Trophoblast cell (in vitro differentiated cells and primary cell): ENCODE data around the gene TBX6.
A peak's percentile ranks its signal among the peaks of the same experiment; 100 is the strongest.

ENCODE experiments used
- DNase-seq, 2 donors: peaks; one replicate each; pipeline ENCODE4 v3.0.0-alpha.2; 2016
- H2AFZ ChIP-seq: 2 replicates; pipeline ENCODE4 v1.6.1; 2013; ENCODE audit warnings: low read length, moderate library complexity, mild to moderate bottlenecking; ENCODE audit not compliant: insufficient read depth, poor library complexity
- H2AK5ac ChIP-seq: 2 replicates; pipeline ENCODE4 v1.6.1; 2013; ENCODE audit warnings: mild to moderate bottlenecking, low read length
- H2BK120ac ChIP-seq: 2 replicates; pipeline ENCODE4 v1.6.1; 2013; ENCODE audit warnings: low read length, mild to moderate bottlenecking, moderate library complexity; ENCODE audit not compliant: insufficient read depth, poor library complexity
- H2BK12ac ChIP-seq: 2 replicates; pipeline ENCODE4 v1.6.1; 2013; ENCODE audit warnings: mild to moderate bottlenecking, low read length, moderate library complexity
- H2BK5ac ChIP-seq: 2 replicates; pipeline ENCODE4 v1.6.1; 2013; ENCODE audit warnings: low read length, low read depth, moderate library complexity, mild to moderate bottlenecking; ENCODE audit not compliant: poor library complexity
- H3K14ac ChIP-seq: 2 replicates; pipeline ENCODE4 v1.6.1; 2013; ENCODE audit warnings: mild to moderate bottlenecking, low read length
- H3K18ac ChIP-seq: 2 replicates; pipeline ENCODE4 v1.6.1; 2013; ENCODE audit warnings: mild to moderate bottlenecking, low read length
- H3K23ac ChIP-seq: 2 replicates; pipeline ENCODE4 v1.6.1; 2013; ENCODE audit warnings: low read length
- H3K27ac ChIP-seq: 2 replicates; pipeline ENCODE4 v1.5.1; 2013; ENCODE audit warnings: low read depth, mild to moderate bottlenecking, inconsistent platforms, low read length, moderate library complexity
- H3K27me3 ChIP-seq: 2 replicates; pipeline ENCODE4 v1.6.1; 2013; ENCODE audit warnings: inconsistent platforms, mild to moderate bottlenecking, low read length, moderate library complexity; ENCODE audit not compliant: insufficient read depth
- H3K36me3 ChIP-seq, 2 experiments: 1 replicate in 1 of 2; 2 replicates in 1 of 2; pipeline ENCODE4 v1.6.1; 2013; ENCODE audit warnings: low read length in 2 of 2, mild to moderate bottlenecking in 2 of 2, moderate library complexity in 1 of 2; ENCODE audit not compliant: insufficient read depth in 2 of 2, control insufficient read depth in 1 of 2
- H3K4ac ChIP-seq: 2 replicates; pipeline ENCODE4 v1.6.1; 2013; ENCODE audit warnings: low read depth, mild to moderate bottlenecking, low read length, moderate library complexity
- H3K4me1 ChIP-seq, 2 experiments: 1 replicate in 1 of 2; 2 replicates in 1 of 2; pipeline ENCODE4 v1.6.1; 2013; ENCODE audit warnings: low read length in 2 of 2, mild to moderate bottlenecking in 2 of 2, moderate library complexity in 1 of 2; ENCODE audit not compliant: insufficient read depth in 2 of 2, control insufficient read depth in 1 of 2
- H3K4me2 ChIP-seq: 2 replicates; pipeline ENCODE4 v1.6.1; 2013; ENCODE audit warnings: inconsistent platforms, mild to moderate bottlenecking, low read length, moderate library complexity
- H3K4me3 ChIP-seq: 2 replicates; pipeline ENCODE4 v1.5.1; 2013; ENCODE audit warnings: mild to moderate bottlenecking, low read depth, low read length, inconsistent platforms
- H3K79me1 ChIP-seq: one replicate; pipeline ENCODE4 v1.6.1; 2013; ENCODE audit warnings: low read length
- H3K79me2 ChIP-seq: 2 replicates; pipeline ENCODE4 v1.6.1; 2013; ENCODE audit warnings: low read length, mild to moderate bottlenecking; ENCODE audit not compliant: control insufficient read depth, insufficient read depth, poor library complexity
- H3K9ac ChIP-seq: 2 replicates; pipeline ENCODE4 v1.6.1; 2013; ENCODE audit warnings: mild to moderate bottlenecking, low read length
- H3K9me3 ChIP-seq: 2 replicates; pipeline ENCODE4 v1.6.1; 2013; ENCODE audit warnings: low read depth, mild to moderate bottlenecking, control low read depth, inconsistent platforms, low read length; ENCODE audit not compliant: insufficient read depth
- H4K12ac ChIP-seq: 2 replicates; pipeline ENCODE4 v1.6.1; 2013; ENCODE audit warnings: low read depth, mild to moderate bottlenecking, low read length, moderate library complexity
- H4K8ac ChIP-seq: 2 replicates; pipeline ENCODE4 v1.6.1; 2013; ENCODE audit warnings: low read depth, mild to moderate bottlenecking, low read length, moderate library complexity
- H4K91ac ChIP-seq: one replicate; pipeline ENCODE4 v1.6.1; 2013; ENCODE audit warnings: low read depth, mild to moderate bottlenecking, low read length, moderate library complexity
- WGBS: extraction: QIAGEN DNeasy Blood & Tissue Kit; methylation state at CpG from one replicate; pipeline ENCODE4 v1.1.7; 2013; ENCODE audit warnings: missing lambda C conversion rate; ENCODE audit not compliant: insufficient read length, insufficient coverage; ENCODE audit errors: extremely low coverage; 5-methylcytosine and 5-hydroxymethylcytosine counted together

Gene TBX6

DNA sequence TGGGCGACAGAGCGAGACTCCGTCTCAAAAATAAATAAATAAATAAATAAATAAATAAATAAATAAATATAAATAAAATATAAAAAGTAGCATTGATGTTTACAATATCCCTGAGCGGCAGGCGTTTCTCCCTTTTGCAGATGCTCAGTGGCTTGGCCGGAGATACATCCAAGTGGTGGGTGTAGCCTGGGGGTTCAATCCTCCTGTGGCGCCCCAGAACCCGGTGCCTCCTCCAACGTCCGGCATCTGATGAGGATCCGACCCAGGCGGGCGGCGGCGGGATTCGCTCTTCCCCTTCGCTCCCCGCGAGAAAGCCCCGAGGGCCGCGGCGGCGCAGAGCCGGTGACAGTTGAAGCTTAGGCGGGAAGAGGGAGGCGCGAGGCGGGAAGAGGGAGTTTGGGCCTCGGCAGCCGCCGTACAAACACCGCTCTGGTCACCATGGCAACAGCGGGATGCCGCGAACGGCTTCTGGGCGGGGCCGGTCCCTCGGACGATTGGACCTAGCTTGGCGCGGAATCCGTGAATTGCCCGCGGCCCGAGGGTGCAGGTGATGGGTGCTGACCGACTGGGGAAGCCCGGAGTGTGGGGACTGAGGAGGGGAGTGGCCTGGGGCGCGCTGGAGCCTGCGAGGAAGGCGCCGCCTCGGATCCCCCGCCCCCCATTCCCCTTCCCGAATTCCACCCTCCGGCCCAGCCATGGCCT is 38.9 kb downstream of the TBX6 start:
- Histone ChIP-seq H3K4me2 (peak overlapping the region; percentile 98), H2BK5ac (no peak overlapping the region), H3K18ac (peak overlapping the region; percentile 92), H3K36me3 (no peaks in the 10 kb centered on the region), H3K23ac (no peak overlapping the region), H3K4ac (peak overlapping the region; percentile 46), H2BK12ac (peak overlapping the region; percentile 61), H3K9me3 (peaks cover 3% of the 10 kb centered on the region), H4K91ac (peak overlapping the region; percentile 83), H3K79me1 (peaks cover 5% of the 10 kb centered on the region), H2BK120ac (peak overlapping the region; percentile 60), H3K9ac (peak overlapping the region; percentile 69), H3K4me3 (peak overlapping the region; percentile 73), H3K79me2 (peaks cover 2% of the 10 kb centered on the region), H2AFZ (peak overlapping the region; percentile 92), H3K4me1 (peaks cover 3 to 14% of the 10 kb centered on the region in 2 experiments), H4K8ac (peak overlapping the region; percentile 93), H3K14ac (peak overlapping the region; percentile 93), H3K27me3 (no peaks in the 10 kb centered on the region), H3K27ac (no peak overlapping the region), H4K12ac (peak overlapping the region; percentile 90), H2AK5ac (no peak overlapping the region)
- WGBS: no CpG with 5 or more reads among the region's 58 CpGs
- peak; percentile 94 to 98 for DNase-seq

DNA sequence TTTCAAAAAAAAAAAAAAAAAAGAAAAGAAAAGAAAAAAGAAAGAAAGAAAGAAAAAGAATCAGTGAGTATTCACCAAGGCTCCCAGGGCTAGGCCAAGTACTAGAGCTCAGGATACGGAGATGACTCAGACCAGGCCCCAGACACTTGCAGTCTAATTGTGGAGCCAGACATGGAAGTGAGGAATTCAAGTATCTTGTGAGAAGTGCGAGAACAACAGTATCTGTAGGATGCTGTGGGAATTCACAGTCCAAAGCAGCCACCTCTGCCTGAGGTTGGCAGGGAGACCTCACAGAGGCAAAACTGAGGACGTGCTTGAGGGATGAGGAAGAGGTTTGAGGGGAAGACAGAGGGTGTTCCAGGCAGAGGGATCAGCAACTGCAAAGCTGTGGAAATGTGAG is 40.2 kb downstream of the TBX6 start:
- peaks cover 2% of the 10 kb centered on the region for H3K79me2 ChIP-seq
- no CpG with 5 or more reads among the region's 3 CpGs for WGBS
- H4K91ac ChIP-seq: no peak overlapping the region
- no peak overlapping the region for H4K12ac ChIP-seq
- no peak overlapping the region for H3K4ac ChIP-seq
- no peak overlapping the region for H3K9ac ChIP-seq
- no peak overlapping the region for H2BK120ac ChIP-seq
- no peak overlapping the region for H2AFZ ChIP-seq
- peak overlapping the region; percentile 22 for H3K27ac ChIP-seq
- H3K4me3 ChIP-seq: no peak overlapping the region
- H2BK12ac ChIP-seq: no peak overlapping the region
- no peaks in the 10 kb centered on the region for H3K36me3 ChIP-seq
- H3K14ac ChIP-seq: no peak overlapping the region
- no peak for DNase-seq
- peaks cover 3% of the 10 kb centered on the region for H3K9me3 ChIP-seq
- H2BK5ac ChIP-seq: no peak overlapping the region
- no peak overlapping the region for H2AK5ac ChIP-seq
- peaks cover 3 to 14% of the 10 kb centered on the region in 2 experiments for H3K4me1 ChIP-seq
- H4K8ac ChIP-seq: no peak overlapping the region
- H3K4me2 ChIP-seq: no peak overlapping the region
- no peak overlapping the region for H3K18ac ChIP-seq
- H3K23ac ChIP-seq: no peak overlapping the region
- H3K27me3 ChIP-seq: no peaks in the 10 kb centered on the region
- H3K79me1 ChIP-seq: peaks cover 5% of the 10 kb centered on the region

DNA sequence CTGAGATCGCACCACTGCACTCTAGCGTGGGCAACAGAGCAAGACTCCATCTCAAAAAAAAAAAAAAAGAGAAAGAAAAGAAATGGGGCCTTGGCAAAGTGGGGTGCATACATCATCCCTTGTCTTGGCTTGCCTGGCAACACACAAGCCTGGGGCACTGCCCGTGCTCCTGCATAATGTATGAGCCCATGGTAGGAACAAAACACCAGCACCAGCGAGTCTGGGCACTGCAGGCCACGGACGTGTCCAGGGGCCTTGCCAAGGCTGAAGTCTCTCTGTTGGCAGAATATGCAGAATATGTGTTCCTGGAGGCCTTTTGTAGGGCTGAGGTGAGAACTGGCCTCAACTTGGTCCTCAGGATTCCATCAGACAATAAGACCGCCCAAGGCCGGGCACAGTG is 41.9 kb downstream of the TBX6 start:
- no CpG with 5 or more reads among the region's 8 CpGs for WGBS
- Histone ChIP-seq H3K9ac (no peak overlapping the region), H4K91ac (no peak overlapping the region), H3K79me2 (peaks cover 2% of the 10 kb centered on the region), H3K4me3 (no peak overlapping the region), H3K27ac (no peak overlapping the region), H3K4me2 (no peak overlapping the region), H3K23ac (no peak overlapping the region), H4K8ac (no peak overlapping the region), H3K36me3 (no peaks in the 10 kb centered on the region), H3K27me3 (no peaks in the 10 kb centered on the region), H4K12ac (no peak overlapping the region), H2AK5ac (no peak overlapping the region), H2AFZ (no peak overlapping the region), H2BK5ac (no peak overlapping the region), H3K4ac (no peak overlapping the region), H2BK120ac (no peak overlapping the region), H3K18ac (no peak overlapping the region), H2BK12ac (no peak overlapping the region), H3K4me1 (peaks cover 3 to 14% of the 10 kb centered on the region in 2 experiments), H3K9me3 (peaks cover 7% of the 10 kb centered on the region), H3K14ac (no peak overlapping the region), H3K79me1 (peaks cover 5% of the 10 kb centered on the region)
- no peak for DNase-seq

DNA sequence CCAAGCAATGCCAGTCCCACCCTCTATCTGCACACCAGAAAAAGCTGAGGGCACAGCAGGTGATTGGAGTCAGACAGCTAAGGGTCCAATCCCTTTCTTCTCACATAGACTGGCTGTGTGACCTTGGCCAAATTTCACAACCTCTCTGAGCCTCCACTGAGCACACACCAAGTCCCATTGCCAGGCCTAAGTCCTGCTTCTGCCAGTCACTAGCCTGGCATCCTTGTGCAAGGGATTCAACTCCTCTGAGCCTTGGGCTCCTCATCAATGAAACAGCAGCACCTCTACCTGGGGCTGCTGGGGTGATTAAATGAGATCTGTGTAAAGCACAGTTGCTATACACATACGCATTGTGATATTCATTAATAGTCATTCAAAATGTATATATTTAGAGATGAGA is 45.1 kb downstream of the TBX6 start:
- no peak overlapping the region for H3K18ac ChIP-seq
- H2AFZ ChIP-seq: no peak overlapping the region
- no peak overlapping the region for H2BK120ac ChIP-seq
- H3K27ac ChIP-seq: no peak overlapping the region
- no peak overlapping the region for H3K4ac ChIP-seq
- no peak overlapping the region for H4K12ac ChIP-seq
- no peak overlapping the region for H3K4me3 ChIP-seq
- H2AK5ac ChIP-seq: no peak overlapping the region
- no peak overlapping the region for H3K23ac ChIP-seq
- no peak overlapping the region for H2BK12ac ChIP-seq
- no peak overlapping the region for H4K91ac ChIP-seq
- H2BK5ac ChIP-seq: no peak overlapping the region
- H3K4me2 ChIP-seq: no peak overlapping the region
- H3K36me3 ChIP-seq: no peaks in the 10 kb centered on the region
- no peaks in the 10 kb centered on the region for H3K79me2 ChIP-seq
- peaks cover 7% of the 10 kb centered on the region for H3K9me3 ChIP-seq
- no peak for DNase-seq
- no peak overlapping the region for H3K9ac ChIP-seq
- peaks cover 0 to under 1% of the 10 kb centered on the region in 2 experiments for H3K4me1 ChIP-seq
- WGBS: no CpG with 5 or more reads among the region's 1 CpG
- H4K8ac ChIP-seq: no peak overlapping the region
- no peaks in the 10 kb centered on the region for H3K27me3 ChIP-seq
- H3K14ac ChIP-seq: no peak overlapping the region
- no peaks in the 10 kb centered on the region for H3K79me1 ChIP-seq
